Glomerular visceral epithelial cell (primary cell): Measurements from ENCODE around the gene SETMAR.
"Not testable (repeated sequence)": the region's sequence is repeated elsewhere in the genome, so short reads cannot be mapped to it uniquely, and the experiment has no call there.

Source experiments
- DNase-seq: peaks from one replicate; pipeline ENCODE4 v3.0.0-alpha.2; 2016; ENCODE audit errors: extremely low spot score

The SETMAR gene

GRCh38 chr3:4313606-4314293, 10.6 kb downstream of the SETMAR start:
- no peak for DNase-seq

GRCh38 chr3:4314688-4315087, 11.5 kb downstream of the SETMAR start:
- no peak for DNase-seq

- no peak for DNase-seq
Observed at GRCh38 chr3:4320096-4320911, 17.1 kb downstream of the SETMAR start.

GRCh38 chr3:4321732-4322131, 18.6 kb downstream of the SETMAR start:
- DNase-seq: no peak

- no peak for DNase-seq
Observed at GRCh38 chr3:4322635-4323034, 19.5 kb downstream of the SETMAR start.

- no peak for DNase-seq
Observed at GRCh38 chr3:4323246-4324027, 20.3 kb downstream of the SETMAR start.

- DNase-seq: no peak
Observed at GRCh38 chr3:4326868-4327267, 23.7 kb downstream of the SETMAR start.

GRCh38 chr3:4329806-4330205, 26.6 kb downstream of the SETMAR start:
- DNase-seq: not testable (repeated sequence)

- DNase-seq: no peak
Observed at GRCh38 chr3:4332111-4332510, 28.9 kb downstream of the SETMAR start.

- no peak for DNase-seq
Observed at GRCh38 chr3:4332574-4332973, 29.4 kb downstream of the SETMAR start.

GRCh38 chr3:4332991-4333390, 29.8 kb downstream of the SETMAR start:
- no peak for DNase-seq

GRCh38 chr3:4334548-4334947, 31.4 kb downstream of the SETMAR start:
- DNase-seq: no peak

GRCh38 chr3:4335840-4336562, 32.8 kb downstream of the SETMAR start:
- DNase-seq: no peak

GRCh38 chr3:4336850-4337546, 33.8 kb downstream of the SETMAR start:
- no peak for DNase-seq

- no peak for DNase-seq
Observed at GRCh38 chr3:4338751-4339150, 35.6 kb downstream of the SETMAR start.

GRCh38 chr3:4340077-4340410, 36.9 kb downstream of the SETMAR start:
- no peak for DNase-seq

- DNase-seq: no peak
Observed at GRCh38 chr3:4340411-4341335, 37.5 kb downstream of the SETMAR start.

- no peak for DNase-seq
Observed at GRCh38 chr3:4341336-4341675, 38.1 kb downstream of the SETMAR start.

GRCh38 chr3:4343258-4343657, 40.1 kb downstream of the SETMAR start:
- no peak for DNase-seq

GRCh38 chr3:4350789-4351163, 47.6 kb downstream of the SETMAR start:
- peak; percentile 45 for DNase-seq
